H1 (cell line): ENCODE data around the gene TBX2. TPM values are rescaled to one million over a fixed set of nuclear protein-coding genes. Genes with fewer than 3 reads are reported as not detected.
"Not testable (repeated sequence)": the region's sequence is repeated elsewhere in the genome, so short reads cannot be mapped to it uniquely, and the experiment has no call there.

Experiments used
- CTCF ChIA-PET: fragments of 300-600 bp; sonication (Branson Sonifier 250); formaldehyde crosslinking; loops from one replicate; lab custom pipeline; 2021; ENCODE audit not compliant: partially characterized antibody; lab: Charles Lee
- POLR2A ChIA-PET: fragments of 300-600 bp; sonication (Branson Sonifier 250); formaldehyde crosslinking; loops from one replicate; lab custom pipeline; 2021; ENCODE audit warnings: inconsistent platforms; ENCODE audit not compliant: partially characterized antibody; lab: Charles Lee
- DNase-seq, 2 experiments: peaks; one replicate each; pipeline versions ENCODE4 v3.0.0 to v3.0.0-alpha.2; 2010 to 2022; ENCODE audit warnings: low spot score in 2 of 2, low read depth in 1 of 2, mixed read lengths in 1 of 2
- FAIRE-seq: peaks from 2 replicates; lab custom pipeline; 2011; peaks lifted over from hg19 to GRCh38; lab: Jason Lieb, UNC
- H2AFZ ChIP-seq: 2 replicates; pipeline ENCODE4 v1.8.1; 2012; ENCODE audit warnings: low read length, inconsistent platforms
- H2AK5ac ChIP-seq: 2 replicates; pipeline ENCODE4 v1.6.1; 2013; ENCODE audit warnings: low read depth, low read length
- H2BK120ac ChIP-seq: replicated peaks from 2 replicates; pipeline ENCODE3; 2013; ENCODE audit warnings: low read depth, low read length, inconsistent platforms
- H2BK12ac ChIP-seq: 2 replicates; pipeline ENCODE4 v1.6.1; 2013; ENCODE audit warnings: low read depth, low read length
- H2BK15ac ChIP-seq: 2 replicates; pipeline ENCODE4 v1.6.1; 2013; ENCODE audit warnings: low read length
- H2BK20ac ChIP-seq: 2 replicates; pipeline ENCODE4 v1.6.1; 2013; ENCODE audit warnings: low read length
- H2BK5ac ChIP-seq: 2 replicates; pipeline ENCODE4 v1.6.1; 2013; ENCODE audit warnings: low read depth, low read length
- H3K14ac ChIP-seq: 2 replicates; pipeline ENCODE4 v1.6.1; 2013; ENCODE audit warnings: inconsistent platforms; ENCODE audit not compliant: insufficient read length
- H3K18ac ChIP-seq: 2 replicates; pipeline ENCODE4 v1.6.1; 2013; ENCODE audit warnings: low read length; ENCODE audit errors: extremely low read depth
- H3K23ac ChIP-seq: 2 replicates; pipeline ENCODE4 v1.6.1; 2013; ENCODE audit warnings: inconsistent platforms; ENCODE audit not compliant: insufficient read length
- H3K23me2 ChIP-seq: 2 replicates; pipeline ENCODE4 v1.6.1; 2013; ENCODE audit warnings: low read depth, low read length
- H3K27ac ChIP-seq: 2 replicates; pipeline ENCODE4 v1.6.1; 2011; ENCODE audit warnings: low read depth, low read length, inconsistent platforms
- H3K27me3 ChIP-seq, 4 experiments: replicated peaks in 1 of 4; 1 replicate in 1 of 4; 2 replicates in 3 of 4; pipeline versions ENCODE4 v1.6.1 to v1.8.1; 2011 to 2013; ENCODE audit warnings: low read length in 3 of 4, mild to moderate bottlenecking in 3 of 4, inconsistent platforms in 2 of 4, mixed read lengths in 2 of 4, moderate library complexity in 1 of 4; ENCODE audit not compliant: control insufficient read depth in 3 of 4, insufficient read depth in 3 of 4; ENCODE audit errors: extremely low read depth in 1 of 4
- H3K36me3 ChIP-seq, 4 experiments: 2 replicates each; pipeline versions ENCODE4 v1.6.1 to v1.8.1; 2011 to 2013; ENCODE audit warnings: mild to moderate bottlenecking in 4 of 4, low read length in 3 of 4, moderate library complexity in 2 of 4, control low read depth in 1 of 4, inconsistent platforms in 1 of 4; ENCODE audit not compliant: insufficient read depth in 4 of 4, control insufficient read depth in 2 of 4
- H3K4ac ChIP-seq: replicated peaks from 2 replicates; pipeline ENCODE3; 2013; ENCODE audit warnings: low read length, low read depth, mixed read lengths, inconsistent platforms; ENCODE audit not compliant: insufficient read length
- H3K4me1 ChIP-seq, 4 experiments: replicated peaks in 1 of 4; 1 replicate in 1 of 4; 2 replicates in 3 of 4; pipeline versions ENCODE4 v1.6.1 to v1.8.1; 2011 to 2013; ENCODE audit warnings: low read length in 3 of 4, inconsistent platforms in 2 of 4, mixed read lengths in 1 of 4; ENCODE audit not compliant: insufficient read depth in 4 of 4, control insufficient read depth in 3 of 4
- H3K4me2 ChIP-seq, 2 experiments: 2 replicates each; pipeline versions ENCODE4 v1.6.1 to v1.8.1; 2011 to 2013; ENCODE audit warnings: low read depth in 2 of 2, low read length in 2 of 2, control low read depth in 1 of 2, inconsistent platforms in 1 of 2, mild to moderate bottlenecking in 1 of 2; ENCODE audit not compliant: insufficient read depth in 1 of 2
- H3K4me3 ChIP-seq, 4 experiments: fragments of 200-600, 300-600 bp in 1 of 4; sonication (generic), shearing (Covaris generic), sonication (Bioruptor Twin) in 1 of 4; 2 replicates each; pipeline versions ENCODE4 v1.5.1 to v1.8.1; 2011 to 2016; ENCODE audit warnings: low read length in 4 of 4, low read depth in 3 of 4, control low read depth in 2 of 4, inconsistent platforms in 2 of 4, mild to moderate bottlenecking in 2 of 4, mixed read lengths in 1 of 4, moderate library complexity in 1 of 4; ENCODE audit not compliant: insufficient read depth in 2 of 4; ENCODE audit errors: extremely low read depth in 1 of 4
- H3K56ac ChIP-seq: replicated peaks from 2 replicates; pipeline ENCODE3; 2013; ENCODE audit warnings: low read depth, mild to moderate bottlenecking, mixed read lengths, low read length, inconsistent platforms; ENCODE audit not compliant: insufficient read length
- H3K79me1 ChIP-seq: 2 replicates; pipeline ENCODE4 v1.6.1; 2013; ENCODE audit warnings: low read depth, low read length, control low read depth
- H3K79me2 ChIP-seq, 2 experiments: 2 replicates each; pipeline versions ENCODE4 v1.6.1 to v1.8.1; 2012 to 2013; ENCODE audit warnings: low read length in 2 of 2, mild to moderate bottlenecking in 2 of 2, inconsistent platforms in 1 of 2; ENCODE audit not compliant: insufficient read depth in 2 of 2, control insufficient read depth in 1 of 2
- H3K9ac ChIP-seq, 4 experiments: replicated peaks in 1 of 4; 1 replicate in 1 of 4; 2 replicates in 3 of 4; pipeline versions ENCODE4 v1.6.1 to v1.8.1; 2011 to 2013; ENCODE audit warnings: low read depth in 3 of 4, low read length in 3 of 4, control low read depth in 2 of 4, mild to moderate bottlenecking in 2 of 4, moderate library complexity in 2 of 4, inconsistent platforms in 1 of 4; ENCODE audit errors: extremely low read depth in 1 of 4
- H3K9me3 ChIP-seq, 2 experiments: 2 replicates each; pipeline versions ENCODE4 v1.6.1 to v1.8.1; 2012 to 2013; ENCODE audit warnings: mild to moderate bottlenecking in 2 of 2, moderate library complexity in 2 of 2, control low read depth in 1 of 2, inconsistent platforms in 1 of 2, low read depth in 1 of 2, low read length in 1 of 2, mixed read lengths in 1 of 2; ENCODE audit not compliant: insufficient read depth in 2 of 2
- H4K20me1 ChIP-seq, 2 experiments: replicated peaks in 1 of 2; 2 replicates each; pipeline versions ENCODE3 to v1.8.1; 2011 to 2013; ENCODE audit warnings: inconsistent platforms in 2 of 2, low read length in 2 of 2, mild to moderate bottlenecking in 1 of 2; ENCODE audit not compliant: insufficient read depth in 2 of 2, control insufficient read depth in 1 of 2
- H4K5ac ChIP-seq: 2 replicates; pipeline ENCODE4 v1.6.1; 2013; ENCODE audit warnings: low read length, low read depth, mixed read lengths, inconsistent platforms; ENCODE audit not compliant: insufficient read length
- H4K8ac ChIP-seq: 2 replicates; pipeline ENCODE4 v1.8.0; 2013; ENCODE audit warnings: mild to moderate bottlenecking, moderate library complexity, low read length, inconsistent platforms; ENCODE audit not compliant: insufficient read depth; ENCODE audit errors: extremely low read depth
- H4K91ac ChIP-seq: replicated peaks from 2 replicates; pipeline ENCODE3; 2013; ENCODE audit warnings: low read length, mixed read lengths, inconsistent platforms; ENCODE audit not compliant: insufficient read length
- WGBS, 2 experiments: shearing (Covaris generic) in 1 of 2; methylation state at CpG; one replicate each; pipeline versions ENCODE4 v1.1.6 to v1.1.7; 2013 to 2015; ENCODE audit warnings: low lambda C conversion rate in 2 of 2, mixed read lengths in 2 of 2, inconsistent platforms in 1 of 2, low coverage in 1 of 2, missing lambda C conversion rate in 1 of 2; ENCODE audit not compliant: insufficient replicate concordance in 2 of 2, insufficient coverage in 1 of 2, insufficient read length in 1 of 2; ENCODE audit errors: extremely low coverage in 1 of 2, missing lambda C conversion rate in 1 of 2; 5-methylcytosine and 5-hydroxymethylcytosine counted together
- polyA plus RNA-seq, 7 experiments: library from polyadenylated mRNA; depleted of rRNA in 3 of 7; stranded (reverse) in 5 of 7; unstranded in 2 of 7; fragments of >200 nt in 5 of 7; fragments of 200-250 nt in 2 of 7; gene quantifications; 1 replicate in 5 of 7; 2 replicates in 1 of 7; 4 replicates in 1 of 7; pipeline versions ENCODE4 v1.2.1 to v1.2.3, GENCODE V29; 2011 to 2013; ENCODE audit warnings: missing spikeins in 2 of 7, mixed read lengths in 2 of 7
- total RNA-seq: library from RNA; stranded (reverse); fragmentation: NEBNext Ultra II Directional; extraction: Animal tissue kit (Norgen Biotek cat#: 25700); gene quantifications from 2 replicates; pipeline ENCODE4 v1.2.1, GENCODE V29; 2021

Gene TBX2
- total and polyA plus RNA-seq, 2 of the 8 experiments (the other 6 are each of a cell fraction or from before 2014, with no cell fraction given), result not detected

- H3K23me2 ChIP-seq, FAIRE-seq, H3K56ac ChIP-seq, H4K8ac ChIP-seq, H4K91ac ChIP-seq, H4K5ac ChIP-seq, H3K4me3 ChIP-seq, H3K18ac ChIP-seq, H2BK12ac ChIP-seq, H3K36me3 ChIP-seq, H3K4me2 ChIP-seq, H2BK20ac ChIP-seq, H3K27ac ChIP-seq, H2BK5ac ChIP-seq, H3K9me3 ChIP-seq, DNase-seq, H3K14ac ChIP-seq, H2BK120ac ChIP-seq, H4K20me1 ChIP-seq, H3K79me2 ChIP-seq, H3K23ac ChIP-seq, H3K79me1 ChIP-seq, H3K9ac ChIP-seq, H2AK5ac ChIP-seq, H2AFZ ChIP-seq, H3K4ac ChIP-seq, H2BK15ac ChIP-seq: not testable (repeated sequence)
- Histone ChIP-seq H3K4me1 (peaks cover 0 to 13% (median 6%) of the 10 kb centered on the region in 4 experiments; a peak in 5 of 7 replicates), H3K27me3 (peaks cover 37 to 64% (median 46%) of the 10 kb centered on the region in 4 experiments)
- ChIA-PET POLR2A (interaction anchor here (2.8 kb wide), 1 partner anchor 9 kb away, joined by 7 read pairs; no protein-coding TSS in a partner anchor), CTCF (interaction anchor here (0.5 to 11.6 kb wide), 18 partner anchors 8 to 597 kb away, joined by 3 to 136 read pairs (median 6); no protein-coding TSS in a partner anchor)
- 88% methylated on average over 4 of the region's 4 CpGs; no CpG with 5 or more reads in 1 of the 2 experiments for WGBS, 2 experiments
Measured at GRCh38 chr17:61449140-61449539, 49.5 kb downstream of the TBX2 start.
